Parathyroid adenoma (tissue), 2 donors: ENCODE measurements around the gene IFRD2.

Source experiments
- H2AFZ ChIP-seq: fragments of 300-600 bp; sonication (generic); one replicate; pipeline ENCODE4 v1.7.0; 2017; ENCODE audit warnings: antibody characterized with exemption, mild to moderate bottlenecking
- H3K27ac ChIP-seq: fragments of 300-600 bp; sonication (generic); one replicate; pipeline ENCODE4 v1.7.0; 2017
- H3K27me3 ChIP-seq: fragments of 300-600 bp; sonication (generic); one replicate; pipeline ENCODE4 v1.7.0; 2017; ENCODE audit warnings: low read length; ENCODE audit not compliant: control insufficient read depth, insufficient read depth
- H3K36me3 ChIP-seq: fragments of 300-600 bp; sonication (generic); one replicate; pipeline ENCODE4 v1.7.0; 2017; ENCODE audit warnings: low read length; ENCODE audit not compliant: control insufficient read depth, insufficient read depth
- H3K4me1 ChIP-seq: fragments of 300-600 bp; sonication (generic); one replicate; pipeline ENCODE4 v1.7.0; 2017; ENCODE audit warnings: control low read depth
- H3K4me2 ChIP-seq: fragments of 300-600 bp; sonication (generic); one replicate; pipeline ENCODE4 v1.7.0; 2017; ENCODE audit warnings: low read length
- H3K4me3 ChIP-seq: fragments of 300-600 bp; sonication (generic); one replicate; pipeline ENCODE4 v1.7.0; 2017; ENCODE audit warnings: low read depth, low read length
- H3K79me2 ChIP-seq: fragments of 300-600 bp; sonication (generic); one replicate; pipeline ENCODE4 v1.7.0; 2017; ENCODE audit warnings: control low read depth
- H3K9ac ChIP-seq: fragments of 300-600 bp; sonication (generic); one replicate; pipeline ENCODE4 v1.7.0; 2017; ENCODE audit warnings: mild to moderate bottlenecking
- H3K9me3 ChIP-seq: fragments of 300-600 bp; sonication (generic); one replicate; pipeline ENCODE4 v1.7.0; 2017; ENCODE audit warnings: low read length; ENCODE audit not compliant: control insufficient read depth
- CTCF ChIP-seq: fragments of 300-600 bp; sonication (generic); IDR thresholded peaks from one replicate; pipeline ENCODE4 v1.7.0; 2017; ENCODE audit warnings: antibody characterized with exemption, mild to moderate bottlenecking
- donor health status: primary hyperparathyroidism.

The IFRD2 gene

GRCh38 chr3:50325113-50325480 is 32.9 kb upstream of the IFRD2 start:
- no peak overlapping the region for H3K9ac ChIP-seq
- TF ChIP-seq CTCF, result no peak
- no peaks in the 10 kb centered on the region for H3K9me3 ChIP-seq
- no peaks in the 10 kb centered on the region for H3K36me3 ChIP-seq
- no peak overlapping the region for H3K4me2 ChIP-seq
- peaks cover 26% of the 10 kb centered on the region for H3K4me1 ChIP-seq
- H3K79me2 ChIP-seq, result peaks cover 12% of the 10 kb centered on the region
- no peak overlapping the region for H3K4me3 ChIP-seq
- no peaks in the 10 kb centered on the region for H3K27me3 ChIP-seq
- H3K27ac ChIP-seq, result no peak overlapping the region
- no peak overlapping the region for H2AFZ ChIP-seq

DNA sequence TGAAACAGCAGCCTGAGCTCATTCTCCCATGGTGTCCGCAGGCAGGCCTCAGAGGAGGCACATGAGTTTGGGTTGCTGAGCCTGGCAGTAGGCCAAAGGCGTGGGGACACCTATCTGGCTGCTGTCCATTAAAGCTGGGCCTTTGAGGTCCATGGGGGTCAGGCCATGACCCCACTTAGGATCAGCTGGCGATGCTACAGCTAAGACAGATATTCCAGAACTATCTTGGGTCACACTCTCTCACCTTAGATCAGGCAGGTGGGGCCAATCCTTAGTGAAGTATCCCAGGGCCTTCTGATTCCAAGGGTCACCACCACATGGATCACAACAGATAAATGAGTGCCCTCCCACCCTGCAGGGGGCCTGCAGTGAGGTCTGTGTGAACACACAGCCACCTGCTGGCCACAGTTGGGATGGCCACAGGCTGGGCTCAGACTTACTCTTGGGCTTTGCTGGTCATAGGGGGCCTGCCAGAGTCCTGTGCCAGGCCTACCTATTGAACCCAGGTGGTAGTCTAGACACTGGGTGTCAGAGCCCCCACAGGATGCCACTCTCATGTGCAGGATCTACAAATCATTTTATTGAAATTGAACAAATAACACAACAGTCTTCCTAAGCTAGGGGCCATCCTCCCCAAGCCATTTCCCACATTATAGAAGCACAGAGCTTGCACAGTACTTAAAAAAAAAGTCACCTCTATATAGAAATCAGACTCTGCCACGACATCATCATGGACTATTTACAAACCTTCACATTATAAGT is 32.3 kb upstream of the IFRD2 start:
- H3K9me3 ChIP-seq, result no peaks in the 10 kb centered on the region
- no peak overlapping the region for H3K4me3 ChIP-seq
- H3K36me3 ChIP-seq, result no peaks in the 10 kb centered on the region
- H3K4me2 ChIP-seq, result peak overlapping the region; percentile 17
- peak overlapping the region; percentile 88 for H3K27ac ChIP-seq
- H3K79me2 ChIP-seq, result peaks cover 12% of the 10 kb centered on the region
- peaks cover 26% of the 10 kb centered on the region for H3K4me1 ChIP-seq
- no peak overlapping the region for H3K9ac ChIP-seq
- TF ChIP-seq CTCF, result peak; percentile 89
- no peak overlapping the region for H2AFZ ChIP-seq
- H3K27me3 ChIP-seq, result no peaks in the 10 kb centered on the region

DNA sequence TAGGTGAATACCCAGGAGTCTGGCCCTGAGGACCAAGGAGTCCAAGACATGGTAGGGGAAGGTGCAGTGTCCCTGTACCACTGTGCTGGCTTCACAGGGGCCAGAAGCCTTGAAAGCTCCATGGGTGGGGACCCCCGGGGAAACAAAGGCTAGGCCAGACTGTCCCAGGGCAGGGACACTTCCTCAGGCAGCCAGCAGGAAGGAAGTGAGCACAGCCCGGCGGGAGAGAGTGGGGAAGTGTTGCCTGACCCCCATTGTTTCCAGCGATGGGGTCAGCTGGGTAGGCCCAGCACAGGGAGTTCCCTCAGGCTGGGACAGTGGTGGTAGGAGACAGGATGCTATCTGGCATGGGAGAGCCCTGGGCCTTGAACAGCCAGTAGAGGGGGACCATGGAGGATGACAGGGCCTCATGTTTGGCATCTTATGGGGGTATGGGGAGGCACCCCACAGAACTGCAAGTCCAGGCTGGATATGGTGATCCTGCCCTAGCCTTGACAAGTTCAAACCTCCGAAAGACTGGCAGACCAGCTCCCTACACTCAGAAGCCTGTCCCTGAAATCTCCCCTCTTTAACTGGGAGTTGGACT is 31.5 kb upstream of the IFRD2 start:
- Histone ChIP-seq H3K36me3 (no peaks in the 10 kb centered on the region), H3K4me3 (no peak overlapping the region), H3K4me2 (peak overlapping the region; percentile 17), H3K27me3 (no peaks in the 10 kb centered on the region), H3K4me1 (peaks cover 33% of the 10 kb centered on the region), H3K79me2 (peaks cover 20% of the 10 kb centered on the region), H3K27ac (peak overlapping the region; percentile 88), H3K9me3 (no peaks in the 10 kb centered on the region), H3K9ac (no peak overlapping the region), H2AFZ (no peak overlapping the region)
- TF ChIP-seq CTCF, result no peak

- Histone ChIP-seq H3K27ac (peak overlapping the region; percentile 88), H3K27me3 (no peaks in the 10 kb centered on the region), H3K4me3 (peak overlapping the region; percentile 89), H3K4me1 (peaks cover 29% of the 10 kb centered on the region), H3K9ac (no peak overlapping the region), H3K4me2 (no peak overlapping the region), H2AFZ (no peak overlapping the region), H3K79me2 (peaks cover 20% of the 10 kb centered on the region), H3K9me3 (no peaks in the 10 kb centered on the region), H3K36me3 (no peaks in the 10 kb centered on the region)
- no peak for TF ChIP-seq CTCF
These were observed 30.9 kb upstream of the IFRD2 start for GRCh38 chr3:50323092-50323600.
